ENCODE measurements around the gene FGF1. TPM values are rescaled to one million over a fixed set of nuclear protein-coding genes. Genes with fewer than 3 reads are reported as not detected.

The FGF1 gene
- total RNA-seq, 1 donor from 2014 or later: 2.7 TPM

DNA sequence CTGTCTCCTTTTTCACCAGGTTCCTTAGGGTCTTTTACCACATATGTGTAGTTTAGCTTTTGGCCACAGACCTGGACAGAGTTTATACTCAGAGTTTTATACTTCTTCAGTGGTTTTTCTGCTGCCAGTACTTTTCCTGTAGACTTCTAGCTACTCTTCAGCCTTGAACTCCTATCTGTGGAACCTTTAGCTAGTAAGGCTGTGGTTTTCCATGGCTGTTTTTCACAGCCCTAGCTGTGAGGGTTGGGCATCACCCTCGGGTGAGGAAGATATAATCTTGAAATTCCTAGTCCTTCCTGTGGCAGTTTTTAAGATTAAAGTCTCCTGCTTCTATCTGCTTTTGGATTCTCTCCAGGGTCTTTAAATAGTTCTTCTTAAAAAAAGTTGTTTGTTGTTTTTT, 109.1 kb downstream of the FGF1 start:
- Mint-ChIP-seq H3K4me1 (ENCODE audit: unreplicated experiment) (peaks cover 4% of the 10 kb centered on the region), H3K9me3 (no peaks in the 10 kb centered on the region)

DNA sequence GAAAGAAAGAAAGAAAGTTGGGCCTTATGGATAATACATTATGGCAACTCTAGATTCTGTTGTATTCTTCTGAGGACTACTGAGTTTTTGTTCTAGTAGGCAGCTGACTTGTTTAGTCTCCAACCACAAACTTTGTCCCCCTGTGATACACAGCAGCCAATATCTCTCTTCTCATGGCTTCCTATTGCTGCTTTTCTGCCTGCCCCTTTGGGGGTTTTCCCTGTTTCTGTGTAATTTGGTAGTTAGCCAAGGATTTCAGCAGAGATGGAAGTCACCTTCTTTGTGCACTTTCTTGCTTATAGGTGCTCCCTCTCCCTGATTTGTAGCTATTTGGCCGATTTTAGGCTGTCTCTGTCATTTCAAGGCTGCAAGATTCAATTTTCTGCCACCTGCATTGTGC, 109.6 kb downstream of the FGF1 start:
- no peak overlapping the region for H3K4me3 Mint-ChIP-seq

More for the DNA sequence above, 109.1 kb downstream of the FGF1 start:
- DNase-seq (ENCODE audit: extremely low spot score, unreplicated experiment): no peak
- H3K36me3 Mint-ChIP-seq: peaks cover 3% of the 10 kb centered on the region
- H3K4me3 Mint-ChIP-seq: no peak overlapping the region
- H3K27me3 Mint-ChIP-seq: no peaks in the 10 kb centered on the region
- no peak overlapping the region for H3K27ac Mint-ChIP-seq
- TF ChIP-seq, protein P1, sequence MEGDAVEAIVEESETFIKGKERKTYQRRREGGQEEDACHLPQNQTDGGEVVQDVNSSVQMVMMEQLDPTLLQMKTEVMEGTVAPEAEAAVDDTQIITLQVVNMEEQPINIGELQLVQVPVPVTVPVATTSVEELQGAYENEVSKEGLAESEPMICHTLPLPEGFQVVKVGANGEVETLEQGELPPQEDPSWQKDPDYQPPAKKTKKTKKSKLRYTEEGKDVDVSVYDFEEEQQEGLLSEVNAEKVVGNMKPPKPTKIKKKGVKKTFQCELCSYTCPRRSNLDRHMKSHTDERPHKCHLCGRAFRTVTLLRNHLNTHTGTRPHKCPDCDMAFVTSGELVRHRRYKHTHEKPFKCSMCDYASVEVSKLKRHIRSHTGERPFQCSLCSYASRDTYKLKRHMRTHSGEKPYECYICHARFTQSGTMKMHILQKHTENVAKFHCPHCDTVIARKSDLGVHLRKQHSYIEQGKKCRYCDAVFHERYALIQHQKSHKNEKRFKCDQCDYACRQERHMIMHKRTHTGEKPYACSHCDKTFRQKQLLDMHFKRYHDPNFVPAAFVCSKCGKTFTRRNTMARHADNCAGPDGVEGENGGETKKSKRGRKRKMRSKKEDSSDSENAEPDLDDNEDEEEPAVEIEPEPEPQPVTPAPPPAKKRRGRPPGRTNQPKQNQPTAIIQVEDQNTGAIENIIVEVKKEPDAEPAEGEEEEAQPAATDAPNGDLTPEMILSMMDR (conservative IDR thresholded peaks at IDR 0.05): no peak

DNA sequence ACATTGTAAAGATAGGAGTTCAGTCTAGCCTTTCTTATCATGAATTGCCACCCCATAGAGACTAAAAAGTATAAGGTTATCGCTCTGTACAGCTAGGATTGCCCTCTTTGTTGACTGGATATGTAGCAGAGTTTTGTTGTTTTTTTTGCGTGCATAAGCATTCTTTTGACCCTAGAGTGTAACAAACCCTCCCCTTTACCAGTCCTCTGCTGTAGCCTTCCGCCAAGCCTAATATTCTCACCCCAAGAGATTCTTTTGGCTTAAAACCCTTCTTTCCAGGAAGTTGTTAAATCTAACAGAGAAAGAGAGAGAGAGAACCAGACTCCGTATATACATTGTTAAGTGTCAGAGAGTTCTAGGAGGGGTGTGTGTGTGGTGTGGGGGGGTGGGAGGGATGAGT, 113.9 kb downstream of the FGF1 start:
- Mint-ChIP-seq H3K27me3 (no peaks in the 10 kb centered on the region), H3K4me1 (ENCODE audit: unreplicated experiment) (peaks cover 26% of the 10 kb centered on the region), H3K27ac (no peak overlapping the region), H3K36me3 (peaks cover 4% of the 10 kb centered on the region), H3K4me3 (no peak overlapping the region), H3K9me3 (no peaks in the 10 kb centered on the region)
- no peak for DNase-seq (ENCODE audit: extremely low spot score, unreplicated experiment)
- TF ChIP-seq, protein P1 (conservative IDR thresholded peaks at IDR 0.05): no peak

More for the DNA sequence above, 109.6 kb downstream of the FGF1 start:
- no peaks in the 10 kb centered on the region for H3K9me3 Mint-ChIP-seq
- no peaks in the 10 kb centered on the region for H3K27me3 Mint-ChIP-seq
- no peak overlapping the region for H3K27ac Mint-ChIP-seq
- DNase-seq (ENCODE audit: extremely low spot score, unreplicated experiment): no peak
- TF ChIP-seq, protein P1 (conservative IDR thresholded peaks at IDR 0.05): no peak
- H3K36me3 Mint-ChIP-seq: peaks cover 4% of the 10 kb centered on the region
- peaks cover 9% of the 10 kb centered on the region for H3K4me1 Mint-ChIP-seq (ENCODE audit: unreplicated experiment)

DNA sequence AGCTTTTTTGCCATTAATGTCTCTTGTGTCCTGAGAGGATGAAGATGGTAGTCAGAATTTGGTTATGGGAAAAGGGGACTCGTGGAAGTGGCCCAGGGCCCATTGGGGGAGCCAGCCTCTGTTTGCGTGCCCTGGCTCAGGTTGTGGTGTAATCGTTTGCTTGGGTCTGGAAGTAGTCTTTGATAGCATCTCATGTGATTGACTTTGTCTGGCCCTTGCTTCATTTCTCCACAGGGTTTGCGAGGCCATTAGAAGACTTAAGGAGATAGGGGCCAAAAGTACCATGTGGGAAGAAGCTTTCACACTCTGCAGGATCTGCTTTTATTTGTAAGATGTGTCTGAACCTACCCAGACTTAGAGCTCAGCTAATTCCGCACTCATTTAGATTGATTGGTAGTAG, 114.5 kb downstream of the FGF1 start:
- Mint-ChIP-seq H3K9me3 (no peaks in the 10 kb centered on the region), H3K36me3 (peaks cover 4% of the 10 kb centered on the region), H3K27ac (no peak overlapping the region), H3K4me3 (no peak overlapping the region), H3K27me3 (no peaks in the 10 kb centered on the region), H3K4me1 (ENCODE audit: unreplicated experiment) (peaks cover 26% of the 10 kb centered on the region)
- TF ChIP-seq, protein P1 (conservative IDR thresholded peaks at IDR 0.05): no peak
- DNase-seq (ENCODE audit: extremely low spot score, unreplicated experiment): no peak

DNA sequence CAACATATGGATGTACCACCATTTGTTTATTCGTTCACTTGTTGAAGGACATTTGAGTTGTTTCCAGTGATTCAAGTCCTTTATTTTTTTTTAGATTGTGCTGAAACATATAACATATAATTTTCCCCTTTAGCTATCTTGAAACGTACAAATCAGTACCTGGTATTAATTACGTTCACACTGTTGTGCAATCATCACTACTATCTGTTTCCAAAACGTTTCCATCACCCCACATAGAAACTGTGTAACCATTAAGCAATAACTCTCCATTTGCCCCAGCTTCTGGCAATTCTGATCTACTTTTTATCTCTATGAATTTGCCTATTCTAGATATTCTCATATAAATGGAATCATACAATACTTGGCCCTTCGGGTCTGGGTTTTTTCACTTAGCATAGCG, 116.0 kb downstream of the FGF1 start:
- H3K27ac Mint-ChIP-seq: no peak overlapping the region

More for the DNA sequence above, 116.0 kb downstream of the FGF1 start:
- Mint-ChIP-seq H3K4me3 (no peak overlapping the region), H3K27me3 (no peaks in the 10 kb centered on the region), H3K9me3 (no peaks in the 10 kb centered on the region), H3K4me1 (ENCODE audit: unreplicated experiment) (peaks cover 26% of the 10 kb centered on the region), H3K36me3 (peaks cover 4% of the 10 kb centered on the region)
- TF ChIP-seq, protein P1 (conservative IDR thresholded peaks at IDR 0.05): no peak
- DNase-seq (ENCODE audit: extremely low spot score, unreplicated experiment): no peak

Data from type B pancreatic cell (in vitro differentiated cells).